Stomach (tissue), 9 donors: ENCODE measurements around the gene ABCA13. TPM values are rescaled to one million over a fixed set of nuclear protein-coding genes. Genes with fewer than 3 reads are reported as not detected.

Experiments
- DNase-seq, 2 donors: peaks; one replicate each; pipeline versions ENCODE4 v3.0.0 to v3.0.0-alpha.2; 2013 to 2019
- H3K27ac ChIP-seq, 5 donors: fragments of 200-600 bp in 4 of 5; sonication (generic) in 4 of 5; one replicate each; pipeline ENCODE4 v1.5.1; 2013 to 2019; ENCODE audit warnings: mild to moderate bottlenecking in 1 of 5, moderate library complexity in 1 of 5
- H3K27me3 ChIP-seq, 3 donors: fragments of 200-600 bp; sonication (generic); one replicate each; pipeline ENCODE4 v1.5.1; 2017 to 2019; ENCODE audit warnings: mixed run types in 1 of 3
- H3K36me3 ChIP-seq, 4 donors: fragments of 200-600 bp; sonication (generic); 1 replicate in 3 of 4; 2 replicates in 1 of 4; pipeline ENCODE4 v1.5.1; 2016 to 2019
- H3K4me1 ChIP-seq, 4 donors: fragments of 200-600 bp; sonication (generic); one replicate each; pipeline ENCODE4 v1.5.1; 2016 to 2019
- H3K4me3 ChIP-seq, 4 donors: fragments of 200-600 bp; sonication (generic) in 3 of 4; one replicate each; pipeline ENCODE4 v1.5.1; 2016 to 2019; ENCODE audit warnings: mild to moderate bottlenecking in 1 of 4
- H3K9me3 ChIP-seq, 4 donors: fragments of 200-600 bp; sonication (generic); one replicate each; pipeline ENCODE4 v1.5.1; 2016 to 2019
- CTCF ChIP-seq, 7 experiments: fragments of 450-650 bp in 4 of 7; fragments of 200-600 bp in 3 of 7; sonication (generic) in 3 of 7; IDR thresholded peaks; one replicate each; pipeline ENCODE4 v1.5.1; 2016 to 2019; ENCODE audit warnings: antibody characterized with exemption in 7 of 7, control low read depth in 2 of 7, mild to moderate bottlenecking in 1 of 7
- EP300 ChIP-seq: sonication (generic); formaldehyde crosslinking; IDR thresholded peaks from one replicate; pipeline ENCODE4 v1.6.1; 2017; ENCODE audit warnings: antibody characterized with exemption
- POLR2A ChIP-seq, 4 donors: fragments of 450-650 bp; IDR thresholded peaks; one replicate each; pipeline ENCODE4 v1.6.1; 2016; ENCODE audit warnings: antibody characterized with exemption in 4 of 4, control low read depth in 2 of 4, mild to moderate bottlenecking in 1 of 4, moderate library complexity in 1 of 4
- POLR2AphosphoS5 ChIP-seq, 3 donors: sonication (generic); formaldehyde crosslinking; IDR thresholded peaks; one replicate each; pipeline ENCODE4 v1.6.1; 2016; ENCODE audit warnings: antibody characterized with exemption in 3 of 3
- WGBS, 5 donors: extraction: QIAGEN DNeasy Blood & Tissue Kit in 3 of 5; methylation state at CpG; one replicate each; pipeline versions ENCODE4 v1.1.5 to v1.1.7; 2013 to 2018; 5-methylcytosine and 5-hydroxymethylcytosine counted together
- intact Hi-C: fragments of 100-400 bp; cut with DNase I; formaldehyde crosslinking; loops from one replicate; pipeline ENCODE4 v1.15.1; 2023; ENCODE audit warnings: low total_unique reads
- polyA plus RNA-seq, 3 donors: library from polyadenylated mRNA; stranded (reverse); fragments of 200-250 nt; gene quantifications; one replicate each; pipeline ENCODE4 v1.2.3, GENCODE V29; 2013
- total RNA-seq, 5 donors: library from RNA; depleted of rRNA; stranded (reverse); fragments of >200 nt; gene quantifications; one replicate each; pipeline versions ENCODE4 v1.1.0 to v1.2.3, GENCODE V29; 2014 to 2016
- donor health status: healthy with polysubstance abuse.
- donor health status: Bipolar disorder and iron deficiency.
- donor health status: healthy.

ABCA13 gene
- total and polyA plus RNA-seq, 8 donors = under 0.01 to 0.92 (median 0.50) TPM; not detected in 5

- Histone ChIP-seq H3K27me3 (no peaks in the 10 kb centered on the region), H3K9me3 (peaks cover 0 to 4% (median 1%) of the 10 kb centered on the region in 4 donors), H3K27ac (no peak overlapping the region), H3K4me1 (no peaks in the 10 kb centered on the region), H3K4me3 (no peak overlapping the region), H3K36me3 (no peaks in the 10 kb centered on the region)
- TF ChIP-seq EP300 (no peak), POLR2A (IDR thresholded peaks at IDR 0.05) (no peak), POLR2AphosphoS5 (IDR thresholded peaks at IDR 0.05) (no peak), CTCF (IDR thresholded peaks at IDR 0.05) (no peak)
- DNase-seq = no peak
- 58 to 68% (median 64%) methylated on average over 2 of the region's 2 CpGs for WGBS, 5 donors
- intact Hi-C loops = no loop called here
These were observed 3.1 kb upstream of the ABCA13 start for GRCh38 chr7:48168159-48168558.

DNA sequence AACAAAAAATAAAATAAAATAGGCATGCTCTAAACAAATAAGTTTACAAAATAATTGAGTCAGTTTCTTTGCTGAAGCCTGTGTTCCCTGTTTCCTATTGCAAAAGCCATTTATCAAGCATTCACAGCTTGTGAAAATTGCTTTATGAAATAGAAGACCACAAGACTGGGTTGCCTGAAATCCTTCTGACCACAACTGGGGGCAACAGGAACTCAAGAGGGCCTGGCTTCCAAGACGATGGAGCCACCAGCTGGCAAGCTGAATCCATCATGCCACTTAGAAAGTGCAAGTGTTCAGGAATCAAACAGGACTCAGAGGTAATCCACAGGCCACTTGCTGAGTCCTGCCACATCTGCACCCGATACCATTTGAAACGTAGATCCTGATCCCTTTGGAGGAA is 752 bp upstream of the ABCA13 start:
- no peaks in the 10 kb centered on the region for H3K36me3 ChIP-seq
- H3K27me3 ChIP-seq = no peaks in the 10 kb centered on the region
- no peak overlapping the region for H3K27ac ChIP-seq
- H3K9me3 ChIP-seq = peaks cover 0 to 4% (median 0%) of the 10 kb centered on the region in 4 donors
- no peak overlapping the region for H3K4me3 ChIP-seq
- no peak for TF ChIP-seq POLR2A (IDR thresholded peaks at IDR 0.05)
- TF ChIP-seq CTCF (IDR thresholded peaks at IDR 0.05) = no peak
- no peak for TF ChIP-seq EP300
- no peak for TF ChIP-seq POLR2AphosphoS5 (IDR thresholded peaks at IDR 0.05)
- DNase-seq = no peak
- no peaks in the 10 kb centered on the region for H3K4me1 ChIP-seq
- WGBS, 5 donors = 60 to 68% (median 65%) methylated on average over 3 of the region's 3 CpGs
- intact Hi-C loops = no loop called here

DNA sequence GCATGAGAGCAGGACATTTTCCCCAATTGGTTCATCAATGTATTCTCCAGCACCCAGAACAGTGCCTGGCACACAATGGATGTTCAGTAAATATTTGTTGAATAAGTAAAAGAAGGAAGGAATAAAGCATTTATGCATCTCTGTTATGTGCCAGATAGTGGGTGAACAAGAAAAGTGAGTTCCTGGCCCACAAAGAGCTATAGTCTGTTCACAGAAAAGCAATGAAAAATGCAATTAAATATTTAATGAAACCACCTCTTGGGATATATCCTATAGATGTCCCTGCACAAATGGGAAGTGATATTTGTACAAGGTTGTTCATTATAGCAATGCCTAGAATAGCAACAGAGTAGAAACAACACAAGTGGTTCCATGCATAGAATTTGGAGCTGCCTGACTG is 2.1 kb downstream of the ABCA13 start:
- Histone ChIP-seq H3K36me3 (no peaks in the 10 kb centered on the region), H3K4me1 (no peaks in the 10 kb centered on the region), H3K27me3 (no peaks in the 10 kb centered on the region), H3K9me3 (peaks cover 0 to 4% (median 0%) of the 10 kb centered on the region in 4 donors), H3K4me3 (no peak overlapping the region), H3K27ac (no peak overlapping the region)
- no peak for DNase-seq
- TF ChIP-seq POLR2AphosphoS5 (IDR thresholded peaks at IDR 0.05) (no peak), POLR2A (IDR thresholded peaks at IDR 0.05) (no peak), CTCF (IDR thresholded peaks at IDR 0.05) (no peak), EP300 (no peak)
- intact Hi-C loops = no loop called here

DNA sequence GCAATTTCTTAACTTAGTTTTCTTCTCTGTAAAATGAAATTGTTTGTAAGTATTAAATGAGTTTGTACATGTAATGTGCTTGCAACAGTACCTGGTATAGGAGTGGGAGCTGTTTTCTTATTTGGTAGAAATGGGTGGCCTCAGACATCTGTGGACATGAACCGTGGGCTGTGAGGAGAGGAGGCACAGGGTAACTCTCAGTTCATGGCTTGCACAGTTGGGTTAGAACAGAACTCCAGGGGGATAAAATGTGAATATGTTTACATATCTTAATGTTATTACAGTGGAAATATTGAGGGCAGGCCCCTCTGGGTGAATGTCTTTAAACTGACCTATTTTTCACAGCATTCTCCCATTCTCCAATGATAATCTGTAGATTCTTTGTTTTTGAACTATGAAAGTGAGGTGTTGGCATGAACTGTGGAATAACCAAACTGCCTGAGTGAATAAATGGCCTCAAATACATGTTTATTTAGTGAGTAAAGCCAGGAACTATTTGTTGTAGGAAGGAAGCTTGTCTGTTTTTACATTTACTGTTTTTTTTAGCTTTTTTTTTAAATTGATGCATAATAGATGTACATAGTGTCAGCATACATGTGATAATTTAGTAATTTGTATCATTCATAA is 2.6 kb downstream of the ABCA13 start:
- Histone ChIP-seq H3K27me3 (no peaks in the 10 kb centered on the region), H3K4me3 (no peak overlapping the region), H3K9me3 (peaks cover 0 to 4% (median 0%) of the 10 kb centered on the region in 4 donors), H3K4me1 (no peaks in the 10 kb centered on the region), H3K27ac (no peak overlapping the region), H3K36me3 (no peaks in the 10 kb centered on the region)
- WGBS, 5 donors = 52 to 88% (median 83%) methylated on average over 1 of the region's 1 CpG
- TF ChIP-seq POLR2AphosphoS5 (IDR thresholded peaks at IDR 0.05) (no peak), CTCF (IDR thresholded peaks at IDR 0.05) (no peak), POLR2A (IDR thresholded peaks at IDR 0.05) (no peak), EP300 (no peak)
- intact Hi-C loops = no loop called here
- no peak for DNase-seq
